Esophagus squamous epithelium (tissue), 5 donors: Measurements from ENCODE around the gene PDE6B. TPM values are rescaled to one million over a fixed set of nuclear protein-coding genes. Genes with fewer than 3 reads are reported as not detected.
A peak's percentile ranks its signal among the peaks of the same experiment; 100 is the strongest.
"Not testable (repeated sequence)": the region's sequence is repeated elsewhere in the genome, so short reads cannot be mapped to it uniquely, and the experiment has no call there.

Experiments
- DNase-seq: peaks from one replicate; lab custom pipeline; 2025; lab: John Stamatoyannopoulos, UW
- H3K27ac ChIP-seq, 4 donors: fragments of 200-600 bp; sonication (generic); one replicate each; pipeline ENCODE4 v1.5.1; 2016 to 2019; ENCODE audit warnings: mild to moderate bottlenecking in 1 of 4
- H3K27me3 ChIP-seq, 4 donors: fragments of 200-600 bp; sonication (generic); 1 replicate in 3 of 4; 2 replicates in 1 of 4; pipeline versions ENCODE4 v1.5.1 to v1.6.0; 2017 to 2021; ENCODE audit warnings: antibody characterized with exemption in 1 of 4
- H3K36me3 ChIP-seq, 3 donors: fragments of 200-600 bp; sonication (generic); one replicate each; pipeline ENCODE4 v1.5.1; 2016 to 2019
- H3K4me1 ChIP-seq, 3 donors: fragments of 200-600 bp; sonication (generic); one replicate each; pipeline ENCODE4 v1.5.1; 2017 to 2019
- H3K4me3 ChIP-seq, 4 donors: fragments of 200-600 bp; sonication (generic); 1 replicate in 3 of 4; 2 replicates in 1 of 4; pipeline ENCODE4 v1.5.1; 2016 to 2019; ENCODE audit warnings: mild to moderate bottlenecking in 2 of 4, moderate library complexity in 1 of 4
- H3K9me3 ChIP-seq, 3 donors: fragments of 200-600 bp; sonication (generic); one replicate each; pipeline ENCODE4 v1.5.1; 2016 to 2019
- POLR2A ChIP-seq, 4 donors: fragments of 450-650 bp; IDR thresholded peaks; one replicate each; pipeline ENCODE4 v1.6.1; 2017; ENCODE audit warnings: antibody characterized with exemption in 4 of 4, mild to moderate bottlenecking in 4 of 4, moderate library complexity in 3 of 4
- WGBS, 2 donors: methylation state at CpG; one replicate each; pipeline ENCODE4 v1.1.5; 2018; 5-methylcytosine and 5-hydroxymethylcytosine counted together
- intact Hi-C: fragments of 100-400 bp; cut with DNase I; formaldehyde crosslinking; loops from one replicate; pipeline ENCODE4 v1.15.0; 2022
- total RNA-seq, 4 donors: library from RNA; depleted of rRNA; stranded (reverse); fragments of >200 nt; gene quantifications; one replicate each; pipeline ENCODE4 v1.1.0, GENCODE V29; 2016
- TF ChIP-seq, protein P1 (sequence below), 6 experiments: fragments of 450-650 bp in 4 of 6; fragments of 200-600 bp in 2 of 6; sonication (generic) in 2 of 6; IDR thresholded peaks; one replicate each; pipeline ENCODE4 v1.5.1; 2016 to 2019; ENCODE audit warnings: antibody characterized with exemption in 6 of 6, mild to moderate bottlenecking in 4 of 6, moderate library complexity in 4 of 6
- donor health status: DM: yes; HTN: yes; CAD: no.

Gene PDE6B
- total RNA-seq, 4 donors from 2014 or later = 0.19 to 4.4 (median 1.7) TPM

DNA sequence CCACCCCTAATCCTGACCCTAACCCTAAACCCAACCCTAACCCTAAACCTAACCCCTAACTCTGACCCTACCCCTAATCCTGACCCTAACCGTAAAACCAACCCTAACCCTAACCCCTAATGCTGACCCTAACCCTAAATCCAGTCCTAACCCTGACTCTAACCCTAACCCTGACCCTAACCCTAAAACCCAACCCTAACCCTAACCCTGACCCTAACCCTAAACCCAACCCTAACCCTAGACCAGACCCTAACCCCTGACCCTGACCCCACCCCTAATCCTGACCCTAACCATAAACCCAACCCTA, 79.6 kb downstream of the PDE6B start:
- no peak for TF ChIP-seq POLR2A (IDR thresholded peaks at IDR 0.05)
- TF ChIP-seq, protein P1, sequence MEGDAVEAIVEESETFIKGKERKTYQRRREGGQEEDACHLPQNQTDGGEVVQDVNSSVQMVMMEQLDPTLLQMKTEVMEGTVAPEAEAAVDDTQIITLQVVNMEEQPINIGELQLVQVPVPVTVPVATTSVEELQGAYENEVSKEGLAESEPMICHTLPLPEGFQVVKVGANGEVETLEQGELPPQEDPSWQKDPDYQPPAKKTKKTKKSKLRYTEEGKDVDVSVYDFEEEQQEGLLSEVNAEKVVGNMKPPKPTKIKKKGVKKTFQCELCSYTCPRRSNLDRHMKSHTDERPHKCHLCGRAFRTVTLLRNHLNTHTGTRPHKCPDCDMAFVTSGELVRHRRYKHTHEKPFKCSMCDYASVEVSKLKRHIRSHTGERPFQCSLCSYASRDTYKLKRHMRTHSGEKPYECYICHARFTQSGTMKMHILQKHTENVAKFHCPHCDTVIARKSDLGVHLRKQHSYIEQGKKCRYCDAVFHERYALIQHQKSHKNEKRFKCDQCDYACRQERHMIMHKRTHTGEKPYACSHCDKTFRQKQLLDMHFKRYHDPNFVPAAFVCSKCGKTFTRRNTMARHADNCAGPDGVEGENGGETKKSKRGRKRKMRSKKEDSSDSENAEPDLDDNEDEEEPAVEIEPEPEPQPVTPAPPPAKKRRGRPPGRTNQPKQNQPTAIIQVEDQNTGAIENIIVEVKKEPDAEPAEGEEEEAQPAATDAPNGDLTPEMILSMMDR (IDR thresholded peaks at IDR 0.05) = no peak
- intact Hi-C loops = no loop called here
- H3K4me1 ChIP-seq = peaks cover 22 to 49% (median 30%) of the 10 kb centered on the region in 3 donors
- DNase-seq = no peak
- peak overlapping the region; percentile 83 to 100 (median 97) for H3K4me3 ChIP-seq
- WGBS, 2 donors = 85 to 91% methylated on average over 1 of the region's 1 CpG
- no peaks in the 10 kb centered on the region for H3K27me3 ChIP-seq
- peak overlapping the region; percentile 88 to 95 (median 94) for H3K27ac ChIP-seq
- no peaks in the 10 kb centered on the region for H3K9me3 ChIP-seq
- peaks cover 0 to 2% (median 0%) of the 10 kb centered on the region in 3 donors for H3K36me3 ChIP-seq

DNA sequence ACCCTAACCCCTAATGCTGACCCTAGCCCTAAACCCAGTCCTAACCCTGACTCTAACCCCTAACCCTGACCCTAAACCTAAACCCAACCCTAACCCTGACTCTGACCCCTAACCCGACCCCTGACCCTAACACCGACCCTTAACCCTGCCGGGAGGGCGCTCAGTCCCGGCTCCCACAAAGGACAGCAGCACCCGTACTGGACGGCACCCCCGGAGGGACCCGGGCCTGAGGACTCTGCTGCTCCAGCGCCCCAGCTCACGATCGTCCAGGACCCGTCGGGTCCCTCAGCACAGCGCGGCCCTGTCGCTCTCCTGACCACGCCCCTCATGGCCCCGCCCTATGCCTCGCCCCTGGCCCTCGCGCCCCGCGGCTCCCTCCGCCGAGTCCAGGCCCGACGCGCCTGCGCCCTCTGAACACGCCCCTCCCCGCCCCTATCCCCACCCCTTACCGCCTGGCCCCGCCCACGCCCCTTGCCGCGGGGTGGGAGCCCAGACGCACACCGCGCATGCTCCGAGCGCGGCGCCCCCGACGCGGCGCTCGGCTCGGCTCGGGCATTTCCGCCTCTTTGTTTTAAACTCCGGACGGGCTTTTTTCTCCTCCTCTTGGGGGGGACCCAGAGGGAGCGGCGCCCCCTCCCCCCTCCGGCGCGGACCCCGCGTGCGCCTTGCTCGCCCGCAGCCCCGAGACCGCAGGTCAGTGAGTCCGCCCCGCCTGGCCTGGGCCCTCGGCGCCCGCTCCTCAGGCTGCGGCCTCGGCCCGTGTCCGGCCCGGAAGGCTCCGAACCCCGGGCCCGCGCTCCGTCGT, 80.1 kb downstream of the PDE6B start, which contains the start of gene PCGF3:
TSS of gene PCGF3 (plus strand) at position 555 of the 805 bp plus-strand sequence. CDS start 27,849 bp downstream, outside the sequence.
- no peaks in the 10 kb centered on the region for H3K27me3 ChIP-seq
- H3K27ac ChIP-seq = peak within 1 kb of the TSS; percentile 88 to 95 (median 94)
- peak within 1 kb of the TSS; percentile 83 to 100 (median 97) for H3K4me3 ChIP-seq
- H3K9me3 ChIP-seq = no peaks in the 10 kb centered on the region
- H3K36me3 ChIP-seq = peaks cover 0 to 7% (median 0%) of the 10 kb centered on the region in 3 donors
- 2 to 13% methylated on average over 11 to 13 of the region's 82 CpGs for WGBS, 2 donors
- peak in 2 of 4 donors; percentile 31 to 63 for TF ChIP-seq POLR2A (IDR thresholded peaks at IDR 0.05)
- TF ChIP-seq, protein P1 (IDR thresholded peaks at IDR 0.05) = no peak
- peak; percentile 76 for DNase-seq
- peaks cover 25 to 54% (median 29%) of the 10 kb centered on the region in 3 donors for H3K4me1 ChIP-seq
- intact Hi-C loops = no loop called here

DNA sequence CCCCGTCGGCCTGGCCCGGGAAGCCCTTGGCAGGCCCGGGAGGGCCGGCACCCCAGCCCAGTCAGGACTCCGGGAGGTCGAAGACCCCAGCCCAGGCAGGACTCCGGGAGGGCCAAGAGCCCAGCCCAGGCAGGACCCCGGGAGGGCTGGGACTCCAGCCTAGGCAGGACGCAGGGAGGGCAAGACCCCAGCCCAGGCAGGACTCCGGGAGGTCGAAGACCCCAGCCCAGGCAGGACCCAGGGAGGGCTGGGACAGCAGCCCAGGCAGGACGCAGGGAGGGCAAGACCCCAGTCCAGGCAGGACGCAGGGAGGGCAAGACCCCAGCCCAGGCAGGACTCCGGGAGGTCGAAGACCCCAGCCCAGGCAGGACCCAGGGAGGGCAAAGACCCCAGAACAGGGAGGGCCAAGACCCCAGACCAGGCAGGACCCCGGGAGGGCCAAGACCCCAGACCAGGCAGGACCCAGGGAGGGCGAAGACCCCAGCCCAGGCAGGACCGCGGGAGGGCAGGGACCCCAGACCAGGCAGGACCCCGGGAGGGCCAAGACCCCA, 80.8 kb downstream of the PDE6B start:
- 8% methylated on average over 6 of the region's 21 CpGs; no CpG with 5 or more reads in 1 of the 2 donors for WGBS, 2 donors

DNA sequence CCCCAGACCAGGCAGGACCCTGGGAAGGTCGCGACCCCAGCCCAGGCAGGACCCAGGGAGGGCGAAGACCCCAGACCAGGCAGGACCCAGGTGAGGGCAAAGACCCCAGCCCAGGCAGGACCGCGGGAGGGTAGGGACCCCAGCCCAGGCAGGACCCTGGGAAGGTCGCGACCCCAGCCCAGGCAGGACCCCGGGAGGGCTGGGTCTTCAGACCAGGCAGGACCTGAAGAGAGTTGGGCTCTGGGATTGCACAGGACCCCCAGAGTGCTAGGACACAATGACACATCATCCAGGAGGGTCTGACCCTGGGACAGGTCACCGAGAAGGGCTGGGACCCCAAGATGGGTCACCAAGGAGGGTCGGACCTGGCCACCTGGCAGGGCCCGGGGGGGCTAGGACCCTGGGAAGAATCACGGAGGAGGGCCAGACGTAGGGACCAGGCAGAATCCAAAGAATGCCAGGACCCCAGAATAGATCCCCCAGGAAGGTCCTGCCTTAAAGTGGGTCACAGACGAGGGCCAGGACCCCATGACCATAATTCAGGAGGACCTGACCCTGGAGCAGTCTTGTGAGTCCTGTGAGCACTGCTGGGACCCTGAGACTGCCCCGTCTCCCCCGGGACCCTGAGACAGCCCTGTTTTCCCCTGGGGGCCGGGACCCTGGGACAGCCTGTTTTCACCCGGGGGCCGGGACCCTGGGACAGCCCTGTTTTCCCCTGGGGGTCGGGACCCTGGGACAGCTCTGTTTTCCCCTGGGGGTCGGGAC, 81.6 kb downstream of the PDE6B start:
- TF ChIP-seq, protein P1 (IDR thresholded peaks at IDR 0.05) = no peak
- TF ChIP-seq POLR2A (IDR thresholded peaks at IDR 0.05) = no peak
- no peaks in the 10 kb centered on the region for H3K9me3 ChIP-seq
- H3K4me3 ChIP-seq = peak overlapping the region; percentile 83 to 100 (median 97)
- peak overlapping the region in 3 of 4 donors; percentile 88 to 95 (median 95) for H3K27ac ChIP-seq
- peaks cover 25 to 60% (median 29%) of the 10 kb centered on the region in 3 donors for H3K4me1 ChIP-seq
- peaks cover 0 to 14% (median 0%) of the 10 kb centered on the region in 3 donors for H3K36me3 ChIP-seq
- intact Hi-C loops = no loop called here
- no peaks in the 10 kb centered on the region for H3K27me3 ChIP-seq
- no peak for DNase-seq
- WGBS, 2 donors = 32 to 55% methylated on average over 9 of the region's 21 CpGs

More for the DNA sequence above, 80.8 kb downstream of the PDE6B start:
- peaks cover 25 to 60% (median 29%) of the 10 kb centered on the region in 3 donors for H3K4me1 ChIP-seq
- DNase-seq, intact Hi-C loops, H3K27me3 ChIP-seq, H3K9me3 ChIP-seq: not testable (repeated sequence)
- peak overlapping the region; percentile 83 to 100 (median 97) for H3K4me3 ChIP-seq
- H3K36me3 ChIP-seq = peaks cover 0 to 14% (median 0%) of the 10 kb centered on the region in 3 donors
- peak overlapping the region; percentile 88 to 95 (median 94) for H3K27ac ChIP-seq

DNA sequence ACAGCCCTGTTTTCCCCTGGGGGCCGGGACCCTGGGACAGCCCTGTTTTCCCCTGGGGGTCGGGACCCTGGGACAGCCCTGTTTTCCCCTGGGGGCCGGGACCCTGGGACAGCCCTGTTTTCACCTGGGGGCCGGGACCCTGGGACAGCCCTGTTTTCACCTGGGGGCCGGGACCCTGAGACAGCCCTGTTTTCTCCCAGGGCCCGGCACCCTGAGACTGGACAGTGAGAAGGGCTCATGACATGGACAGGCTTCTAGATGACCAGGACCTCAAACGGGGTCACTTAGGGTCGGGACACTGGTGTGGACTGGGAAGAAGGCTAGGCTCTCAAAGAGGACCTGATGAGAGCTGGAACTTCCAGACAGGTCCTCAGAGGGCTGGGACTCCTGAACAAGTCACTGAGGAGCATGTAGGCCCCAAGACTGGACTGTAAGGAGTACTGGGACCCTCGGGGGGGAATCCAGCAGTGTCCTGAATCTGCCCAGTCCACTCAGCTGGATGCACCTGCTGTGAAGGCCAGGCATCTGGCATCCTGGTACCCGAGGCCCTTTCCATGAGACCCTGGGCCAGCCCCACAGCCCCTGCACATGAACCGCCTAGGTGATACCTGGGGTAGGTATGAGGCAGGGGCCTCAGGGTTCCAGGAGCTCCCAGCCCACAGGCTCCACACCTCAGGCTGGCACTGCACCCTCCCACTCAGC, 82.7 kb downstream of the PDE6B start:
- intact Hi-C loops = no loop called here
- Histone ChIP-seq H3K9me3 (no peaks in the 10 kb centered on the region), H3K36me3 (peaks cover 0 to 14% (median 0%) of the 10 kb centered on the region in 3 donors), H3K27me3 (no peaks in the 10 kb centered on the region), H3K27ac (peak overlapping the region in 1 of 4 donors; percentile 95), H3K4me3 (peak overlapping the region in 1 of 4 donors; percentile 6), H3K4me1 (peaks cover 25 to 60% (median 29%) of the 10 kb centered on the region in 3 donors)
- WGBS, 2 donors = 90 to 100% methylated on average over 2 of the region's 11 CpGs
- TF ChIP-seq POLR2A (IDR thresholded peaks at IDR 0.05) = no peak
- TF ChIP-seq, protein P1 (IDR thresholded peaks at IDR 0.05) = no peak
- no peak for DNase-seq
